Measurements from ENCODE around the gene SGO2.
"Not testable (repeated sequence)": the region's sequence is repeated elsewhere in the genome, so short reads cannot be mapped to it uniquely, and the experiment has no call there.

Gene SGO2

GRCh38 chr2:200523158-200523557, 2.8 kb upstream of the SGO2 start:
- FAIRE-seq = no peak

- FAIRE-seq = no peak
These were observed 2.4 kb upstream of the SGO2 start for GRCh38 chr2:200523604-200524003.

- peak; percentile 11 for FAIRE-seq
These were observed 941 bp upstream of the SGO2 start for GRCh38 chr2:200525066-200525465.

- FAIRE-seq = peak; percentile 9
These were observed 491 bp upstream of the SGO2 start for GRCh38 chr2:200525551-200525881.

GRCh38 chr2:200528228-200528627, 2.2 kb downstream of the SGO2 start:
- FAIRE-seq = no peak

GRCh38 chr2:200533754-200534153, 7.7 kb downstream of the SGO2 start:
- no peak for FAIRE-seq

- no peak for FAIRE-seq
These were observed 8.6 kb downstream of the SGO2 start for GRCh38 chr2:200534572-200534971.

GRCh38 chr2:200538139-200538538, 12.1 kb downstream of the SGO2 start:
- FAIRE-seq = no peak

- FAIRE-seq = no peak
These were observed 14.8 kb downstream of the SGO2 start for GRCh38 chr2:200540793-200541192.

- FAIRE-seq = not testable (repeated sequence)
These were observed 40.6 kb downstream of the SGO2 start for GRCh38 chr2:200566596-200566995.

- FAIRE-seq = no peak
These were observed 41.9 kb downstream of the SGO2 start for GRCh38 chr2:200567932-200568331.

GRCh38 chr2:200575957-200576356, 50.0 kb downstream of the SGO2 start:
- peak; percentile 70 for FAIRE-seq

GRCh38 chr2:200577027-200577426, 51.0 kb downstream of the SGO2 start:
- no peak for FAIRE-seq

GRCh38 chr2:200578778-200579177, 52.8 kb downstream of the SGO2 start:
- no peak for FAIRE-seq

GRCh38 chr2:200584639-200585038, 58.6 kb downstream of the SGO2 start:
- FAIRE-seq = no peak

GRCh38 chr2:200585340-200585729, 59.3 kb downstream of the SGO2 start:
- FAIRE-seq = no peak

GRCh38 chr2:200585730-200586643, 60.0 kb downstream of the SGO2 start, which contains the start of gene AOX1:
TSS of gene AOX1 (plus strand) at chr2:200586014. CDS start at chr2:200586109, 95 bp downstream.
- no peak for FAIRE-seq

- no peak for FAIRE-seq
These were observed 60.6 kb downstream of the SGO2 start for GRCh38 chr2:200586644-200586975.

- FAIRE-seq = no peak
These were observed 61.1 kb downstream of the SGO2 start for GRCh38 chr2:200587007-200587616.

- FAIRE-seq = no peak
These were observed 62.2 kb downstream of the SGO2 start for GRCh38 chr2:200588076-200588678.

GRCh38 chr2:200590090-200590489, 64.1 kb downstream of the SGO2 start:
- no peak for FAIRE-seq

- FAIRE-seq = no peak
These were observed 65.3 kb downstream of the SGO2 start for GRCh38 chr2:200591308-200591707.

GRCh38 chr2:200592406-200593075, 66.5 kb downstream of the SGO2 start:
- no peak for FAIRE-seq

GRCh38 chr2:200593905-200594304, 67.9 kb downstream of the SGO2 start:
- FAIRE-seq = no peak

Data from TTC549 (cell line).